Measurements from ENCODE around the gene NPEPL1.
"Not testable (repeated sequence)": the region's sequence is repeated elsewhere in the genome, so short reads cannot be mapped to it uniquely, and the experiment has no call there.

NPEPL1 gene, protein sequence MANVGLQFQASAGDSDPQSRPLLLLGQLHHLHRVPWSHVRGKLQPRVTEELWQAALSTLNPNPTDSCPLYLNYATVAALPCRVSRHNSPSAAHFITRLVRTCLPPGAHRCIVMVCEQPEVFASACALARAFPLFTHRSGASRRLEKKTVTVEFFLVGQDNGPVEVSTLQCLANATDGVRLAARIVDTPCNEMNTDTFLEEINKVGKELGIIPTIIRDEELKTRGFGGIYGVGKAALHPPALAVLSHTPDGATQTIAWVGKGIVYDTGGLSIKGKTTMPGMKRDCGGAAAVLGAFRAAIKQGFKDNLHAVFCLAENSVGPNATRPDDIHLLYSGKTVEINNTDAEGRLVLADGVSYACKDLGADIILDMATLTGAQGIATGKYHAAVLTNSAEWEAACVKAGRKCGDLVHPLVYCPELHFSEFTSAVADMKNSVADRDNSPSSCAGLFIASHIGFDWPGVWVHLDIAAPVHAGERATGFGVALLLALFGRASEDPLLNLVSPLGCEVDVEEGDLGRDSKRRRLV

DNA sequence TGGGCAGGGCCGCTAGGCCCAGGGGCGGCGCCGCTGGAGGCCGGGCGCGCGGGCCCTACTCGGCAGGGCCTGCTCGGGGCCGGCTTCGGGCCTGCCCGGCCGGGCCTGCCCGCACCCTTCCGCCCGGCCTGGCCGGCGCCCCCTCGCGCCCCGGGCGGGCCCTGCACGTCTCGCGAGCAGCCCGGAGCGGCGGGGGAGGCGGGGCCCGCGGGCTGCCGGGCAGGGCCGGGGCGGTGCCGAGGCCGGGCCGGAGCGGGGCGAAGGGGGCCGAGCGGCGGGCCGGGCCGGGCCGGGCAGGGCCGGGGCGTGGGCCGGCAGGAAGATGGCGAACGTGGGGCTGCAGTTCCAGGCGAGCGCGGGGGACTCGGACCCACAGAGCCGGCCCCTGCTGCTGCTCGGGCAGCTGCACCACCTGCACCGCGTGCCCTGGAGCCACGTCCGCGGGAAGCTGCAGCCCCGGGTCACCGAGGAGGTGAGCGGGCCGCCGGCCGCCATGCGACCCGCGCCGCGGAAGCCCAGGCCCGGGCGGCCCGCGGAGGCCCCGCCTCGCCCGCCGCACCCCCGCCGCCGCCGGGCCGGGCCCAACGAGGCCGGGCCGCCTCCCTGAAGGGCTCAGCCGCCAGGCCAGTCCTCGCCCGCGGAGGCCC, at the start of gene NPEPL1:
Gene NPEPL1 (plus strand): TSS at position 222 of the 647 bp plus-strand sequence. CDS start 101 bp downstream, at position 323.
- TF ChIP-seq, protein P1, sequence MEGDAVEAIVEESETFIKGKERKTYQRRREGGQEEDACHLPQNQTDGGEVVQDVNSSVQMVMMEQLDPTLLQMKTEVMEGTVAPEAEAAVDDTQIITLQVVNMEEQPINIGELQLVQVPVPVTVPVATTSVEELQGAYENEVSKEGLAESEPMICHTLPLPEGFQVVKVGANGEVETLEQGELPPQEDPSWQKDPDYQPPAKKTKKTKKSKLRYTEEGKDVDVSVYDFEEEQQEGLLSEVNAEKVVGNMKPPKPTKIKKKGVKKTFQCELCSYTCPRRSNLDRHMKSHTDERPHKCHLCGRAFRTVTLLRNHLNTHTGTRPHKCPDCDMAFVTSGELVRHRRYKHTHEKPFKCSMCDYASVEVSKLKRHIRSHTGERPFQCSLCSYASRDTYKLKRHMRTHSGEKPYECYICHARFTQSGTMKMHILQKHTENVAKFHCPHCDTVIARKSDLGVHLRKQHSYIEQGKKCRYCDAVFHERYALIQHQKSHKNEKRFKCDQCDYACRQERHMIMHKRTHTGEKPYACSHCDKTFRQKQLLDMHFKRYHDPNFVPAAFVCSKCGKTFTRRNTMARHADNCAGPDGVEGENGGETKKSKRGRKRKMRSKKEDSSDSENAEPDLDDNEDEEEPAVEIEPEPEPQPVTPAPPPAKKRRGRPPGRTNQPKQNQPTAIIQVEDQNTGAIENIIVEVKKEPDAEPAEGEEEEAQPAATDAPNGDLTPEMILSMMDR (IDR thresholded peaks at IDR 0.05; ENCODE audit: control insufficient read depth, extremely low read depth, insufficient read depth) = peak; percentile 67
- DNase-seq (ENCODE audit: low read depth) = peak; percentile 21
- H3K4me3 ChIP-seq (ENCODE audit: low read depth, low read length) = peak within 1 kb of the TSS; percentile 51

DNA sequence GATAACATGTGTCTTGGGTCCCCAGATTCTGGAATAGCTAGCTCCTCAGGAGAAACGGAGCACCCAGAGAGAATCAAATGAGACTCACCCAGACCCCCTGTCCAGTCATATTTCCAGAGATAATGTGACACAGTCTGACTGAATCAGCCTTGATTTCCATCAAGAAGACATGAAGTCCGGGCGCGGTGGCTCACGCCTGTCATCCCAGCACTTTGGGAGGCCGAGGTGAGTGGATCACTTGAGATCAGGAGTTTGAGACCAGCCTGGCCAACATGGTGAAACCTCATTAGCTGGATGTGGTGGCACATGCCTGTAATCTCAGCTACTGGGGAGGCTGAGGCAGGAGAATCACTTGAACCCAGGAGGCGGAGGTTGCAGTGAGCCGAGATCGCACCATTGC, 49.7 kb upstream of the NPEPL1 start:
- not testable (repeated sequence) for H3K4me3 ChIP-seq (ENCODE audit: low read depth, low read length); DNase-seq (ENCODE audit: low read depth)

DNA sequence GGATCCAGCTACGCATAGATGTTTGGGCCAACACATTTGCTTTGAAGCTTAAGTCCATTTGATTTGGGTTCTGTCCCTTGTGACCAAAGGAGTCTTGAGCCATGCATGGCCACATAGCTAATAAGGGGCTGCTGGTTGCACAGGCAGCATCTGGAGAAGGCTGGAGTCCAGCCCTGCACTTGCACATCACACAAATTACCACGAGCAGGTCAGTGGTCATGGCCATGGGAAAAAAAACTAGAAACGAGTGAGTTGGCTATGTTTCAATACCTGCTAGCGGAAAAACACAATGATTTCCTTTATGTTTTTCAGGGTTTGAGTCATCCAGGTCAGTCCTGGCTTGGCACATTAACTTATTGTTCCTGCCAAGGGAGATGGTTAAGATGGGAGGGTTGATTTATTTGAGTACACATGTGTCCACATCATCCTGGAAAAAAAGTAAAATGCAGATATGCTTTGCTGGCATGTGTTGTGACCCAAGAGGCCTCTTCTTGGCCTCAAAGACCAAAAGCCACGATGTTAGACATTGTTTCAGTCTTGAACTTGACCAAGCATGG, 47.1 kb upstream of the NPEPL1 start:
- TF ChIP-seq, protein P1 (IDR thresholded peaks at IDR 0.05; ENCODE audit: control insufficient read depth, extremely low read depth, insufficient read depth) = no peak
- DNase-seq (ENCODE audit: low read depth) = peak; percentile 22
- H3K4me3 ChIP-seq (ENCODE audit: low read depth, low read length) = no peak overlapping the region

DNA sequence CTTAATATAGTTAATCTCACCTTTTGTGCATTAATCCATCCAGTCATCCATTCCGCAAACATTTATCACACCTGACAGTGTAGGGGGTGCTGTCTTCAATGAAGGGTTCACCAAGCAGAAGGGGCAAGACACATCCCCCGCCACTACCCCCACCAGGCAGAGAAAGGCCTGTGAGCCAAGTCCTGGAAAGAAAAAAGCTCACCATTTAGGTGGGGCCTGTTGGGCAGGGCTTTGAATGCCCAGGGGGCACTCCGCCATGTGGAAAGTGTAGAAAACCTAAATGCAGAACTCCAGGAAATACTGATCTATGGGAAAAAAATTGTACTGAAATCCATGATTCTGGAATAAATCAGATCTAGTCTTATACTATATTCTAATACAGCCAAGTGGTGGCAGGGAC, 46.3 kb upstream of the NPEPL1 start:
- no peak overlapping the region for H3K4me3 ChIP-seq (ENCODE audit: low read depth, low read length)
- TF ChIP-seq, protein P1 (IDR thresholded peaks at IDR 0.05; ENCODE audit: control insufficient read depth, extremely low read depth, insufficient read depth) = no peak
- DNase-seq (ENCODE audit: low read depth) = no peak

DNA sequence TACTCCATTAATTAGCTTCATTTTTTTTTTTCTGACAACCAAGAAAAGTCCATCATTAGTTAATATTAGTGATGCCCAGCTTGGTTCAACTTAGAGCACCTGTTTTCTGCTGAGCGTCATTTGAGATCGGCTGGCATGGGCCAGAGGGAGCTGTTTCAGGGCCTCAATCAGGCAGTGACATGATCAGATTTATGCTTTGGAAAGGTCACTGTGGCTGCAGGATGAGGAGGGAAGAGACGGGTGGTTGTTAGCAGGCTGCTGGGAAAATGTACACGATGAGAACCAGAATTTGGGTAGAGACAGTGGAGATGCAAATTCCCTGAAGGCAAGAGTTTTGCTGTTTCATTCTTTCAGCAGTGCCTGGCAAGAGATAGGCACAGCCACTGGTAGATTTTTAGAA, 45.9 kb upstream of the NPEPL1 start:
- H3K4me3 ChIP-seq (ENCODE audit: low read depth, low read length) = no peak overlapping the region
- TF ChIP-seq, protein P1 (IDR thresholded peaks at IDR 0.05; ENCODE audit: control insufficient read depth, extremely low read depth, insufficient read depth) = no peak
- DNase-seq (ENCODE audit: low read depth) = no peak

DNA sequence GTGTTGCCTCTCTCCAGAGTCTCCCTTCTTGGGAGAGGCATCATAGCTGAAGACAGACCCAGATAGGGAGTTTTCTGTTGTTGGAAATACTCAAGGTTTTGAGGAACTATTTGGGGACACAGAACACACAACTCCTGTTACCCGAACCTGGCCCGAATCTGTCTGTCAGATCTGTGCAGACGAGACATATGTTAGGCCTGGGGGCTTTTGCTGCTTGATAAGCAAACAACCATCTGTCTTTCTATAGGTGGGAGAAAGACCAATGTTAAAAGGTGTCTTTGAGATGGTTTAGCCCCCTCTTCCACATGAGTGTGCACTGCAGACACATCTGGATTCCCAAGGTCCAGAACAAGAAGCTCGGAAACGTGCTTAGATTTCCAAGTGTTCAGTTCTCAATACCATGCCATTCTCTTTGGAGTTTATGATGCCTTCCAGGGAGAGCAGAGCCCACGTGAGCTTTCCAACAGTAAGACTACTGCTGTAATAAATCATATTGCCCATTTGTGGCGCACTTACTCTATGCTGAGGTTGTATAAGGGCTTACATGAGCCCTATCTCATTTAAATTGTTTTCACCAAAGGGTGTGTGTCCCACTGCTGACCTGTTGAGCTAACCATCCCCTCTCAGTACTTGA, 45.3 kb upstream of the NPEPL1 start:
- DNase-seq (ENCODE audit: low read depth) = no peak
- no peak overlapping the region for H3K4me3 ChIP-seq (ENCODE audit: low read depth, low read length)
- TF ChIP-seq, protein P1 (IDR thresholded peaks at IDR 0.05; ENCODE audit: control insufficient read depth, extremely low read depth, insufficient read depth) = no peak
